HepG2 (cell line): ENCODE measurements around the gene MNT. TPM values are rescaled to one million over a fixed set of nuclear protein-coding genes. Genes with fewer than 3 reads are reported as not detected.

Source experiments
- ATAC-seq: fragments of 200-7000 bp; cut with Tn5 transposase; 3 replicates; pipeline ENCODE4 v1.9.1; 2020; ENCODE audit warnings: mild to moderate bottlenecking, moderate library complexity
- BruUV-seq: library from RNA; stranded (reverse); fragments of 400-500 nt; replicated peaks from 2 replicates; lab custom pipeline; 2021; lab: Mats Ljungman, UMichigan
- CTCF ChIA-PET: fragments of 300-600 bp; formaldehyde crosslinking; extraction: SDS; loops from one replicate; lab custom pipeline; 2021; ENCODE audit warnings: low total read pairs, inconsistent platforms, low intra/inter-chr PET ratio; lab: Yijun Ruan, JAX
- POLR2A ChIA-PET: fragments of 350-600 bp; sonication (Branson Sonifier 250); formaldehyde crosslinking; loops from one replicate; lab custom pipeline; 2020; ENCODE audit warnings: antibody characterized with exemption, inconsistent platforms; lab: Yijun Ruan, JAX
- DNase-seq: peaks from one replicate; pipeline ENCODE4 v3.0.0-alpha.2; 2015; ENCODE audit warnings: low spot score
- FAIRE-seq: peaks from 3 replicates; lab custom pipeline; 2011; peaks lifted over from hg19 to GRCh38; lab: Jason Lieb, UNC
- H2AFZ ChIP-seq: one replicate; pipeline ENCODE4 v1.6.1; 2011; ENCODE audit warnings: low read length, inconsistent platforms
- H3K27ac ChIP-seq: fragments of 300-600 bp; 3 replicates; pipeline ENCODE4 v1.8.0; 2011; ENCODE audit warnings: mixed run types, mild to moderate bottlenecking, mixed read lengths, low read length, inconsistent platforms; ENCODE audit not compliant: insufficient read depth; ENCODE audit errors: extremely low read length
- H3K27me3 ChIP-seq, 2 experiments: fragments of 200-600 bp in 1 of 2; 2 replicates in 1 of 2; 3 replicates in 1 of 2; pipeline versions ENCODE4 v1.6.0 to v1.8.0; 2011; ENCODE audit warnings: low read length in 2 of 2, mild to moderate bottlenecking in 2 of 2, moderate library complexity in 2 of 2, inconsistent platforms in 1 of 2; ENCODE audit not compliant: insufficient read depth in 2 of 2, control insufficient read depth in 1 of 2
- H3K36me3 ChIP-seq, 2 experiments: fragments of 200-600 bp in 1 of 2; replicated peaks in 1 of 2; 2 replicates in 1 of 2; 3 replicates in 1 of 2; pipeline versions ENCODE4 v1.5.1 to v1.8.0; 2011; ENCODE audit warnings: low read length in 2 of 2, inconsistent platforms in 1 of 2; ENCODE audit not compliant: insufficient read depth in 2 of 2, control insufficient read depth in 1 of 2
- H3K4me1 ChIP-seq: 2 replicates; pipeline ENCODE4 v1.5.1; 2012; ENCODE audit warnings: low read length, inconsistent platforms; ENCODE audit not compliant: insufficient read depth
- H3K4me2 ChIP-seq: 2 replicates; pipeline ENCODE4 v1.6.0; 2011; ENCODE audit warnings: low read depth, low read length, inconsistent platforms
- H3K4me3 ChIP-seq, 3 experiments: fragments of 200-600 bp in 1 of 3; sonication (generic), shearing (Covaris generic) in 1 of 3; replicated peaks in 1 of 3; 2 replicates each; pipeline ENCODE4 v1.5.1; 2011 to 2016; ENCODE audit warnings: low read length in 3 of 3, inconsistent platforms in 2 of 3, low read depth in 2 of 3, mild to moderate bottlenecking in 2 of 3, control low read depth in 1 of 3, mixed read lengths in 1 of 3; ENCODE audit not compliant: insufficient read depth in 1 of 3
- H3K79me2 ChIP-seq: one replicate; pipeline ENCODE4 v1.6.1; 2011; ENCODE audit warnings: low read length, inconsistent platforms; ENCODE audit not compliant: insufficient read depth
- H3K9ac ChIP-seq: 2 replicates; pipeline ENCODE4 v1.6.0; 2011; ENCODE audit warnings: mild to moderate bottlenecking, low read depth, low read length, inconsistent platforms; ENCODE audit not compliant: insufficient read depth
- H3K9me3 ChIP-seq: 2 replicates; pipeline ENCODE4 v1.5.1; 2012; ENCODE audit warnings: mild to moderate bottlenecking, low read length
- H4K20me1 ChIP-seq: 2 replicates; pipeline ENCODE4 v1.6.0; 2011; ENCODE audit warnings: inconsistent platforms, mild to moderate bottlenecking, low read length, moderate library complexity; ENCODE audit not compliant: insufficient read depth
- CBX5 ChIP-seq: sonication (generic); formaldehyde crosslinking; IDR thresholded peaks from 2 replicates; pipeline ENCODE4 v1.4.0; 2020; ENCODE audit warnings: missing genetic modification reagents, borderline replicate concordance
- CHD4 ChIP-seq: fragments of 200-600 bp; sonication (generic); IDR thresholded peaks from 2 replicates; pipeline ENCODE4 v1.7.0; 2017; ENCODE audit warnings: mild to moderate bottlenecking, low read length, borderline replicate concordance
- FOXC1 ChIP-seq: sonication (generic); formaldehyde crosslinking; IDR thresholded peaks from 2 replicates; pipeline ENCODE4 v1.8.0; 2022; ENCODE audit warnings: mild to moderate bottlenecking, missing genetic modification reagents, borderline replicate concordance
- HMGA1 ChIP-seq: sonication (generic); formaldehyde crosslinking; conservative IDR thresholded peaks from 2 replicates; pipeline ENCODE4 v1.4.0; 2020; ENCODE audit warnings: missing genetic modification reagents
- KDM5B ChIP-seq: sonication (generic); formaldehyde crosslinking; IDR thresholded peaks from 2 replicates; pipeline ENCODE4 v1.4.0; 2020; ENCODE audit warnings: missing genetic modification reagents, mild to moderate bottlenecking, borderline replicate concordance
- SOX13 ChIP-seq, 3 experiments: fragments of 450-650 bp in 1 of 3; sonication (generic) in 1 of 3; formaldehyde crosslinking in 1 of 3; IDR thresholded peaks in 2 of 3; conservative IDR thresholded peaks in 1 of 3; 2 replicates each; pipeline versions ENCODE4 v1.5.0 to v1.6.1; 2016 to 2020; ENCODE audit warnings: antibody characterized with exemption in 1 of 3, mild to moderate bottlenecking in 1 of 3, missing compliant biosample characterization in 1 of 3, missing genetic modification reagents in 1 of 3, moderate library complexity in 1 of 3
- ZNF362 ChIP-seq: sonication (generic); formaldehyde crosslinking; IDR thresholded peaks from 2 replicates; pipeline ENCODE4 v1.4.0; 2020; ENCODE audit warnings: missing genetic modification reagents, mild to moderate bottlenecking, borderline replicate concordance
- ZNF367 ChIP-seq: sonication (generic); formaldehyde crosslinking; IDR thresholded peaks from 2 replicates; pipeline ENCODE4 v1.4.0; 2020; ENCODE audit warnings: missing genetic modification reagents, borderline replicate concordance
- ZNF484 ChIP-seq: sonication (generic); formaldehyde crosslinking; IDR thresholded peaks from 2 replicates; pipeline ENCODE4 v1.5.1; 2020; ENCODE audit warnings: mild to moderate bottlenecking, low read depth, missing genetic modification reagents, borderline replicate concordance
- ZNF781 ChIP-seq: sonication (generic); formaldehyde crosslinking; IDR thresholded peaks from 2 replicates; pipeline ENCODE4 v1.5.1; 2020; ENCODE audit warnings: borderline replicate concordance, mild to moderate bottlenecking, missing genetic modification reagents; ENCODE audit errors: not compliant biosample characterization
- ZSCAN29 ChIP-seq: sonication (generic); formaldehyde crosslinking; conservative IDR thresholded peaks from 2 replicates; pipeline ENCODE4 v1.4.0; 2020; ENCODE audit warnings: mild to moderate bottlenecking, missing genetic modification reagents
- WGBS: methylation state at CpG from one replicate; pipeline ENCODE4 v1.1.6; 2017; ENCODE audit warnings: low lambda C conversion rate; 5-methylcytosine and 5-hydroxymethylcytosine counted together
- in situ Hi-C: cut with HindIII; loops from 2 replicates; pipeline ENCODE4 v1.10.0; 2017; ENCODE audit warnings: low pct_unique_long_range_greater_than_20kb; ENCODE audit not compliant: extremely low pct_ligation_motif_present
- intact Hi-C: fragments of 100-400 bp; cut with micrococcal nuclease; formaldehyde crosslinking; loops from one replicate; pipeline ENCODE4 v1.10.0; 2022; ENCODE audit not compliant: unreplicated experiment
- polyA plus RNA-seq, 8 experiments: library from polyadenylated mRNA; depleted of rRNA in 3 of 8; stranded (reverse) in 7 of 8; unstranded in 1 of 8; fragments of >200 nt; fragmentation: Illumina TruSeq in 4 of 8; extraction: Trizol in 4 of 8; gene quantifications; 2 replicates each; pipeline versions ENCODE4 v1.2.1 to v1.2.3, GENCODE V29; 2011 to 2016; ENCODE audit warnings: low read depth in 4 of 8, missing spikeins in 1 of 8, mixed read lengths in 1 of 8; ENCODE audit not compliant: insufficient read depth in 1 of 8
- total RNA-seq, 5 experiments: library from RNA; depleted of rRNA; stranded (reverse); fragments of >200 nt; fragmentation: Illumina TruSeq; extraction: Trizol; gene quantifications; 2 replicates each; pipeline ENCODE4 v1.2.3, GENCODE V29; 2016; ENCODE audit warnings: low read depth in 1 of 5
- TF ChIP-seq, protein P1 (sequence below): sonication (generic); formaldehyde crosslinking; IDR thresholded peaks from 2 replicates; pipeline ENCODE4 v1.5.0; 2020; ENCODE audit warnings: mild to moderate bottlenecking, missing genetic modification reagents, borderline replicate concordance
- TF ChIP-seq, protein P2 (sequence below): IDR thresholded peaks from 2 replicates; pipeline ENCODE4 v1.6.1; 2016; ENCODE audit warnings: missing biosample characterization, missing genetic modification reagents, low read depth
- TF ChIP-seq, protein P3 (sequence below): IDR thresholded peaks from 2 replicates; pipeline ENCODE4 v1.6.1; 2016; ENCODE audit warnings: low read depth
- TF ChIP-seq, protein P4 (sequence below): IDR thresholded peaks from 2 replicates; pipeline ENCODE4 v1.6.1; 2016

Gene MNT
- total and polyA plus RNA-seq, 2 of the 13 experiments (the other 11 are each of a cell fraction or from before 2014, with no cell fraction given) = 2.1 to 3.5 TPM

DNA sequence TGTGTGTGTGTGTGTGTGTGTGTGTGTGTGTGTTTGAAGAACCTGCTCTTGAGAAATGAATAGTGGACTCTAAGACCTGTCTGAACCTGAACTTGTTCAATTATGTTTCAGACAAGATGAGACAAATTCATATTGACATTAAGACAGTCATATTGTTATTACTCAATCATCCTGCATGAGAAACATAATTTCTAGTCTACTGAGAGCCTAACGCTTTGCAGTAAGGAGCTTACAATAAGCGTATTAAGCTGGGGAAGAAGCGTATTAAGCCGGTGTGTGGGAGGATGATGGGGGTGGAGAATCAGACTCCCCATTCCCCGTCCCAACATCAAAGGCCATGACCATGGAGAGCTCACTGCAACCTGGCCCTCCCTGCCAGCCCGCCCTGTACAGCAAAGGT is 22.4 kb upstream of the MNT start:
- no peaks in the 10 kb centered on the region for H3K4me1 ChIP-seq
- no peak overlapping the region for H3K4me2 ChIP-seq
- H3K9ac ChIP-seq = no peak overlapping the region
- no peak for DNase-seq
- no peaks in the 10 kb centered on the region; a peak in 1 of 5 replicates for H3K27me3 ChIP-seq
- no peak overlapping the region for H3K27ac ChIP-seq
- WGBS = 99% methylated on average over 6 of the region's 6 CpGs
- no TSS peak for BruUV-seq
- FAIRE-seq = no peak
- CTCF ChIA-PET = no interaction called here
- H4K20me1 ChIP-seq = no peaks in the 10 kb centered on the region
- H3K79me2 ChIP-seq = no peaks in the 10 kb centered on the region
- no peak for ATAC-seq
- POLR2A ChIA-PET = no interaction called here
- in situ Hi-C loops = no loop called here
- H3K36me3 ChIP-seq = peaks cover 12 to 42% of the 10 kb centered on the region in 2 experiments; a peak in 4 of 5 replicates
- no peaks in the 10 kb centered on the region for H3K9me3 ChIP-seq
- no peak overlapping the region for H2AFZ ChIP-seq
- no peak overlapping the region for H3K4me3 ChIP-seq
- intact Hi-C loops = no loop called here
- no peak for TF ChIP-seq ZNF367 (CRISPR knock-in tag)
- no peak for TF ChIP-seq HMGA1 (CRISPR knock-in tag)
- no peak for TF ChIP-seq SOX13 (IDR thresholded peaks at IDR 0.05)
- TF ChIP-seq SOX13 (CRISPR knock-in tag; conservative IDR thresholded peaks at IDR 0.05 in 1 of 2, IDR thresholded peaks at IDR 0.05 in 1 of 2) = no peak
- TF ChIP-seq, protein P1, sequence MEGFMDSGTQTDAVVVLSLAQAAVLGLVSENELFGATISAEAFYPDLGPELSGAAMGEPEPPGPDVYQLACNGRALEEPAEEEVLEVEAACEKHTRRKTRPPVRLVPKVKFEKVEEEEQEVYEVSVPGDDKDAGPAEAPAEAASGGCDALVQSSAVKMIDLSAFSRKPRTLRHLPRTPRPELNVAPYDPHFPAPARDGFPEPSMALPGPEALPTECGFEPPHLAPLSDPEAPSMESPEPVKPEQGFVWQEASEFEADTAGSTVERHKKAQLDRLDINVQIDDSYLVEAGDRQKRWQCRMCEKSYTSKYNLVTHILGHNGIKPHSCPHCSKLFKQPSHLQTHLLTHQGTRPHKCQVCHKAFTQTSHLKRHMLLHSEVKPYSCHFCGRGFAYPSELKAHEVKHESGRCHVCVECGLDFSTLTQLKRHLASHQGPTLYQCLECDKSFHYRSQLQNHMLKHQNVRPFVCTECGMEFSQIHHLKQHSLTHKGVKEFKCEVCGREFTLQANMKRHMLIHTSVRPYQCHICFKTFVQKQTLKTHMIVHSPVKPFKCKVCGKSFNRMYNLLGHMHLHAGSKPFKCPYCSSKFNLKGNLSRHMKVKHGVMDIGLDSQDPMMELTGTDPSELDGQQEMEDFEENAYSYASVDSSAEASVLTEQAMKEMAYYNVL (CRISPR knock-in tag) = no peak
- TF ChIP-seq CBX5 (CRISPR knock-in tag) = no peak
- TF ChIP-seq ZSCAN29 (CRISPR knock-in tag) = no peak
- TF ChIP-seq FOXC1 (CRISPR knock-in tag) = no peak
- TF ChIP-seq, protein P2, sequence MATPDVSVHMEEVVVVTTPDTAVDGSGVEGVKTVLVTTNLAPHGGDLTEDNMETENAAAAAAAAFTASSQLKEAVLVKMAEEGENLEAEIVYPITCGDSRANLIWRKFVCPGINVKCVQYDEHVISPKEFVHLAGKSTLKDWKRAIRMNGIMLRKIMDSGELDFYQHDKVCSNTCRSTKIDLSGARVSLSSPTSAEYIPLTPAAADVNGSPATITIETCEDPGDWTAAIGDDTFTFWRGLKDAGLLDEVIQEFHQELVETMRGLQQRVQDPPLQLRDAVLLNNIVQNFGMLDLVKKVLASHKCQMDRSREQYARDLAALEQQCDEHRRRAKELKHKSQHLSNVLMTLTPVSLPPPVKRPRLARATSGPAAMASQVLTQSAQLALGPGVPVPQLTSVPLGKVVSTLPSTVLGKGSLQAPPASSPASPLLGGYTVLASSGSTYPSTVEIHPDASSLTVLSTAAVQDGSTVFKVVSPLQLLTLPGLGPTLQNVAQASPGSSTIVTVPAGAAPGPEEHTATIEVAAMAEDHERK = no peak
- TF ChIP-seq CHD4 = no peak
- TF ChIP-seq KDM5B (CRISPR knock-in tag) = no peak
- TF ChIP-seq, protein P3, sequence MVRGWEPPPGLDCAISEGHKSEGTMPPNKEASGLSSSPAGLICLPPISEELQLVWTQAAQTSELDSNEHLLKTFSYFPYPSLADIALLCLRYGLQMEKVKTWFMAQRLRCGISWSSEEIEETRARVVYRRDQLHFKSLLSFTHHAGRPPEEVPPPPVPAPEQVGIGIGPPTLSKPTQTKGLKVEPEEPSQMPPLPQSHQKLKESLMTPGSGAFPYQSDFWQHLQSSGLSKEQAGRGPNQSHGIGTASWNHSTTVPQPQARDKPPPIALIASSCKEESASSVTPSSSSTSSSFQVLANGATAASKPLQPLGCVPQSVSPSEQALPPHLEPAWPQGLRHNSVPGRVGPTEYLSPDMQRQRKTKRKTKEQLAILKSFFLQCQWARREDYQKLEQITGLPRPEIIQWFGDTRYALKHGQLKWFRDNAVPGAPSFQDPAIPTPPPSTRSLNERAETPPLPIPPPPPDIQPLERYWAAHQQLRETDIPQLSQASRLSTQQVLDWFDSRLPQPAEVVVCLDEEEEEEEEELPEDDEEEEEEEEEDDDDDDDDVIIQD (CRISPR knock-in tag) = no peak
- no peak for TF ChIP-seq ZNF362 (CRISPR knock-in tag)
- no peak for TF ChIP-seq ZNF781 (CRISPR knock-in tag)
- TF ChIP-seq ZNF484 (CRISPR knock-in tag) = no peak
- TF ChIP-seq, protein P4, sequence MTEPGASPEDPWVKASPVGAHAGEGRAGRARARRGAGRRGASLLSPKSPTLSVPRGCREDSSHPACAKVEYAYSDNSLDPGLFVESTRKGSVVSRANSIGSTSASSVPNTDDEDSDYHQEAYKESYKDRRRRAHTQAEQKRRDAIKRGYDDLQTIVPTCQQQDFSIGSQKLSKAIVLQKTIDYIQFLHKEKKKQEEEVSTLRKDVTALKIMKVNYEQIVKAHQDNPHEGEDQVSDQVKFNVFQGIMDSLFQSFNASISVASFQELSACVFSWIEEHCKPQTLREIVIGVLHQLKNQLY = no peak
